Mammary epithelial cell (primary cell): ENCODE measurements around the gene TMOD1.

ENCODE experiments used
- CTCF ChIP-seq, 2 donors: IDR thresholded peaks in 1 of 2; conservative IDR thresholded peaks in 1 of 2; 2 replicates each; pipeline ENCODE4 v1.5.1; 2011 to 2012; ENCODE audit warnings: inconsistent platforms in 2 of 2, low read length in 2 of 2, mild to moderate bottlenecking in 2 of 2, control low read depth in 1 of 2, low read depth in 1 of 2; ENCODE audit not compliant: insufficient read depth in 1 of 2; ENCODE audit errors: extremely low read depth in 1 of 2
- EZH2 ChIP-seq: IDR thresholded peaks from 2 replicates; pipeline ENCODE4 v1.6.1; 2012; ENCODE audit warnings: low read length, inconsistent platforms, borderline replicate concordance

DNA sequence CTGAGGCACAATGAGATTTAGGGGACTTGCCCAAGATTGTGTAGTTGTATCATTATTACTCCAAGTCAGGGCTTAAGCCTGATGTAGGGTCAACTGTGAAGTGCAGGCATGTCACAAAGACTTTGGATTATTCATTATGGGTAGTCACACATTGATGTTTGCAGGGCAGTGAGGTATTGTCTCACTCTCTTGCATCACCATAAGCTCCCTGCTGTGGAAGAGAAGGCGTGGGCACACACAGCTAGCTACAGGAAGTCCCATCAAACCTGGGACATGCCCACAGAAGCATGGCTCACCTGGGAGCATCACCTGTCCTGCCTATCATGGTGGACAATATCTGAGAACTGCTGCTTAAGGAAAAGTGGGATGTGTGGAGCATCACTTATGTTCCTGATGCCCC, 42.1 kb downstream of the TMOD1 start:
- TF ChIP-seq EZH2 (no peak), CTCF (conservative IDR thresholded peaks at IDR 0.05 in 1 of 2, IDR thresholded peaks at IDR 0.05 in 1 of 2; ENCODE audit: extremely low read depth in 1 of 2, insufficient read depth in 1 of 2, low read depth in 1 of 2, low read length in 2 of 2) (no peak)
